ENCODE measurements around the gene TXNDC15.
"Not testable (repeated sequence)": the region's sequence is repeated elsewhere in the genome, so short reads cannot be mapped to it uniquely, and the experiment has no call there.

TXNDC15 gene

GRCh38 chr5:134873987-134874830 is at the start of gene TXNDC15:
TXNDC15 (plus strand) TSS chr5:134874371; CDS start chr5:134874428, 57 bp downstream.
- DNase-seq: peak; percentile 86

- no peak for DNase-seq
Observed at GRCh38 chr5:134824681-134825080, 49.5 kb upstream of the TXNDC15 start.

- no peak for DNase-seq
Observed at GRCh38 chr5:134825212-134825611, 49.0 kb upstream of the TXNDC15 start.

GRCh38 chr5:134833340-134834032 is 40.7 kb upstream of the TXNDC15 start:
- peak; percentile 61 for DNase-seq

GRCh38 chr5:134835623-134836022 is 38.5 kb upstream of the TXNDC15 start:
- no peak for DNase-seq

GRCh38 chr5:134837530-134838181 is 36.5 kb upstream of the TXNDC15 start:
- no peak for DNase-seq

- DNase-seq: not testable (repeated sequence)
Observed at GRCh38 chr5:134838361-134838760, 35.8 kb upstream of the TXNDC15 start.

GRCh38 chr5:134840811-134841210 is 33.4 kb upstream of the TXNDC15 start:
- no peak for DNase-seq

GRCh38 chr5:134844252-134844651 is 29.9 kb upstream of the TXNDC15 start:
- DNase-seq: no peak

- DNase-seq: peak; percentile 25
Observed at GRCh38 chr5:134845335-134845851, 28.8 kb upstream of the TXNDC15 start.

GRCh38 chr5:134845852-134846640 is 28.1 kb upstream of the TXNDC15 start, which contains the start of gene C5orf24:
C5orf24 (plus strand) TSS chr5:134845968; CDS start chr5:134854901, 8,933 bp downstream.
- DNase-seq: peak; percentile 96

GRCh38 chr5:134846641-134846960 is 27.6 kb upstream of the TXNDC15 start:
- DNase-seq: no peak

GRCh38 chr5:134849434-134849933 is 24.7 kb upstream of the TXNDC15 start:
- not testable (repeated sequence) for DNase-seq

GRCh38 chr5:134851307-134851923 is 22.8 kb upstream of the TXNDC15 start:
- peak; percentile 63 for DNase-seq

GRCh38 chr5:134856465-134856864 is 17.7 kb upstream of the TXNDC15 start:
- DNase-seq: not testable (repeated sequence)

- no peak for DNase-seq
Observed at GRCh38 chr5:134857401-134857800, 16.8 kb upstream of the TXNDC15 start.

- DNase-seq: no peak
Observed at GRCh38 chr5:134864707-134865106, 9.5 kb upstream of the TXNDC15 start.

GRCh38 chr5:134873494-134873893 is 677 bp upstream of the TXNDC15 start:
- DNase-seq: no peak

- DNase-seq: peak; percentile 89
Observed at GRCh38 chr5:134874831-134875655, 872 bp downstream of the TXNDC15 start.

- DNase-seq: no peak
Observed at GRCh38 chr5:134877159-134877558, 3.0 kb downstream of the TXNDC15 start.

- no peak for DNase-seq
Observed at GRCh38 chr5:134878403-134878802, 4.2 kb downstream of the TXNDC15 start.

Data from fibroblast of upper back skin (primary cell).